ENCODE measurements around the gene IRX4. TPM values are rescaled to one million over a fixed set of nuclear protein-coding genes. Genes with fewer than 3 reads are reported as not detected.
"Not testable (repeated sequence)": the region's sequence is repeated elsewhere in the genome, so short reads cannot be mapped to it uniquely, and the experiment has no call there.

The IRX4 gene
- total RNA-seq, 2 donors from 2014 or later, result not detected

GRCh38 chr5:1874771-1875220 lies 7.9 kb downstream of the IRX4 start:
- Histone ChIP-seq H3K4me3 (no peak overlapping the region), H3K9me3 (no peaks in the 10 kb centered on the region), H3K4me1 (ENCODE audit: control insufficient read depth in 1 of 2, low read depth in 2 of 2) (peaks cover 0 to 17% of the 10 kb centered on the region in 2 donors), H3K27ac (no peak overlapping the region), H3K27me3 (replicated peaks; ENCODE audit: insufficient read depth) (peaks cover 7% of the 10 kb centered on the region), H3K36me3 (no peaks in the 10 kb centered on the region)
- no peak for TF ChIP-seq CTCF (IDR thresholded peaks at IDR 0.05)
- ATAC-seq (ENCODE audit: insufficient number of reproducible peaks, low FRiP score, low read depth), result no peak
- DNase-seq (ENCODE audit: low spot score), result no peak

GRCh38 chr5:1874348-1874747 lies 8.4 kb downstream of the IRX4 start:
- Histone ChIP-seq H3K27ac (no peak overlapping the region), H3K4me1 (ENCODE audit: control insufficient read depth in 1 of 2, low read depth in 2 of 2) (peaks cover 0 to 17% of the 10 kb centered on the region in 2 donors), H3K36me3 (no peaks in the 10 kb centered on the region), H3K9me3 (no peaks in the 10 kb centered on the region), H3K27me3 (replicated peaks; ENCODE audit: insufficient read depth) (peaks cover 7% of the 10 kb centered on the region), H3K4me3 (no peak overlapping the region)
- DNase-seq (ENCODE audit: low spot score) (no peak), ATAC-seq (ENCODE audit: insufficient number of reproducible peaks, low FRiP score, low read depth) (no peak)
- TF ChIP-seq CTCF (IDR thresholded peaks at IDR 0.05), result no peak

- DNase-seq (ENCODE audit: low spot score) (no peak), ATAC-seq (ENCODE audit: insufficient number of reproducible peaks, low FRiP score, low read depth) (no peak)
- H3K36me3 ChIP-seq, result no peaks in the 10 kb centered on the region
- H3K9me3 ChIP-seq, result no peaks in the 10 kb centered on the region
- peaks cover 7% of the 10 kb centered on the region for H3K27me3 ChIP-seq (replicated peaks; ENCODE audit: insufficient read depth)
- H3K4me1 ChIP-seq (ENCODE audit: control insufficient read depth in 1 of 2, low read depth in 2 of 2), result peaks cover 0 to 17% of the 10 kb centered on the region in 2 donors
- no peak overlapping the region for H3K27ac ChIP-seq
- TF ChIP-seq CTCF (IDR thresholded peaks at IDR 0.05), result no peak
- H3K4me3 ChIP-seq, result no peak overlapping the region
Observed at GRCh38 chr5:1873243-1873959, 9.3 kb downstream of the IRX4 start.

DNA sequence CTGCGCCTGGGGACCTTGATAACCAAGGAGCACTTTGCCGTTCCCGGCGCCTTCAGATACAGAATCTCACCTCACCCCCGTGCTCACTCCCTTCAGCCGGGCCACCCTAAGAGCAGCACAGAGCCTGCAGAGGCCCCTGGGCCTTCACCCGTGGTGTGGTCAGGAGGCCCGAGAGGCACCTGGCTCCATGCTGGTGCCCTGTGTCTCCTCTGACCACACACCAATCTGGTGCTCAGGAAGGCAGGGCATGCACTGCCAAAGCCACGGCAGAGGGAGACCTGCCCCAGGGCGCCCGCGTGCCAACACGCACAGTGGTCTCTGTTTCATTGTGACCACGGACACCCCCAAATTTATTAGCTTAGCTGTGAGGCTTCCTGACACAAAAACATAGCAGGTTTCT lies 11.3 kb downstream of the IRX4 start:
- Histone ChIP-seq H3K27ac (no peak overlapping the region), H3K36me3 (no peaks in the 10 kb centered on the region), H3K4me3 (no peak overlapping the region), H3K9me3 (no peaks in the 10 kb centered on the region), H3K4me1 (ENCODE audit: control insufficient read depth in 1 of 2, low read depth in 2 of 2) (peaks cover 0 to 17% of the 10 kb centered on the region in 2 donors), H3K27me3 (replicated peaks; ENCODE audit: insufficient read depth) (no peaks in the 10 kb centered on the region)
- TF ChIP-seq CTCF (IDR thresholded peaks at IDR 0.05), result no peak
- DNase-seq (ENCODE audit: low spot score) (no peak), ATAC-seq (ENCODE audit: insufficient number of reproducible peaks, low FRiP score, low read depth) (no peak)

GRCh38 chr5:1870435-1871272 lies 12.1 kb downstream of the IRX4 start:
- H3K4me1 ChIP-seq (ENCODE audit: control insufficient read depth in 1 of 2, low read depth in 2 of 2); H3K36me3 ChIP-seq; H3K4me3 ChIP-seq; ATAC-seq (ENCODE audit: insufficient number of reproducible peaks, low FRiP score, low read depth); H3K9me3 ChIP-seq; H3K27ac ChIP-seq; H3K27me3 ChIP-seq (replicated peaks; ENCODE audit: insufficient read depth); DNase-seq (ENCODE audit: low spot score): not testable (repeated sequence)

Measured in thoracic aorta (tissue), 2 donors.